Fibroblast of the conjunctiva (primary cell): Measurements from ENCODE around the gene SHROOM4.

Experiments
- DNase-seq: peaks from one replicate; pipeline ENCODE4 v3.0.0-alpha.2; 2010; ENCODE audit warnings: low read depth

Gene SHROOM4

GRCh38 chrX:50780144-50780543, 33.9 kb downstream of the SHROOM4 start:
- no peak for DNase-seq

DNA sequence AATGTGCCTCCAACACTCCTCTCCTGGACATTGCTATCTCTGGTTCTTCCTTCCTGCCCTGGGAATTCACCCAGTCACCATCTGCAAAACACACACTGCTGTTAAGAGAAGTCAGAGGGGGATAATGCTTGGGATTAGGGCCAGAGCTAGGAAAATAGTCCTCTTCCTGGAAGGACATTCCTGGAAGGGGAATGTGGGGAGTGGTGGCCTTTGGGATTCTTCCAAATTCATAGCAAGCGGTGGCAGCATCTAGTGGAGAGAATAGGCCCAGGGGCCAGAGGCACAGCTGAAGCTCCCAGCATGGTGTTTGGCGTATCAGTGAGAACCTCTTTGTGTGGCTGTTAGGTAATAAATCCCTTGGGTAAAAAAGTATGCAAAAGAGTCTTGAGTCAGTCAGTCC, 34.3 kb downstream of the SHROOM4 start:
- DNase-seq = no peak

DNA sequence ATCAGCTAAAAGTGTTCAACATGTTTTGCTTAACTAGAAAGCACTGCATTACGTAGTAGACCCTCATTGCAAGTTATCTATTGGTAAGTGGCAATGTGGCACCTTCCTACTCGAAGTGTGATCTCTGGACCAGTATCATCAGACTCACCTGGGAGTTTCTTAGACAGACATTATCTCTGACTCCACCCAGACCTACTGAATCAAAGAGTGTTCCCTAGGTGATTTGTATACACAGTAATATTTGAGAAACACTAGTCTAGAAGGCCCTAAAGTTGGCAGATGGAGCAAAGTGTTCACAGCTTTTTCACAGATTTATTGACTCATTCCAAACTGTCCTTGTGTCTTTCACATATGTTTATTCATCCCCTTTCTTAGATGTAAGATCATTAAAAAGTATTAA, 35.7 kb downstream of the SHROOM4 start:
- no peak for DNase-seq

- no peak for DNase-seq
Observed at GRCh38 chrX:50776248-50776647, 37.7 kb downstream of the SHROOM4 start.

GRCh38 chrX:50771382-50771781, 42.6 kb downstream of the SHROOM4 start:
- DNase-seq = no peak

DNA sequence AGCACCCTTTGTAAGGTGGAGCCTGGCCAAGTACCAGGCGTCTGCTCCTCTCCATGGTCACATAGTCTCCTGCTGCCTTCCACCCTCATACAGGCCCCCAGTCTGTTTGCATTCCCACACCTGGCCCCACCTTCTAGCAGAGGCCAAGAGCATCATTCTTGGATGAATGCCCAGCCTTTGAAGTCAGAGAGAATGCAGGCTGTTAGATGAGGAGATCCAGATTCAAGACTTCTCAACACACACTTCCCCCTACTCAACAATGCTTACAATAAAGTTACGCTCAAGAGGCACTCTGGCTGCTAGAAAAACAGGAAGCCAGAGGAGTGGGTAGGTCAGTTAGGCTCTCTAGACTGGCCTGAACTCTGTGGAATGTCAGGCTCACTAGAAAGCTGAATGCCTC, 43.3 kb downstream of the SHROOM4 start:
- no peak for DNase-seq

- DNase-seq = no peak
Observed at GRCh38 chrX:50769389-50770063, 44.5 kb downstream of the SHROOM4 start.

GRCh38 chrX:50768801-50769200, 45.2 kb downstream of the SHROOM4 start:
- DNase-seq = no peak

DNA sequence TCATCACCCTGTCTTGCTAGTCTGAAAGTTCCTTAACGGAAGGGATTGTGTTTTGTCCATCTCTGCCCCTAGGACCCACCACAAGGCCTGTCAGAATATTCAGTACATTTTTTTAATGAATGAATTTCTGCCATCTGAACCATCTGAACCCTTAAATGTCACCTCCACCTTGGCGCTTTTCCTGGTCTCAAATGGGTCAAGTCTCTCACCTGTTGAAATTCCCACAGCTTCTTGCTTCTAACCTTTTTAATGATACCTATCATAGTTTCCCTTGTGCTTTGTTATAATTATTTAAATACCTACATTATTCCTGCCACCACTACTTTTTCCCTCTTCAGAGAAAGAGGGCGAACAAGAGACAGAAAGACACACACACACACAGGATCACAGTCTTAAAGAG, 48.0 kb downstream of the SHROOM4 start:
- DNase-seq = no peak

GRCh38 chrX:50762578-50762977, 51.4 kb downstream of the SHROOM4 start:
- no peak for DNase-seq

DNA sequence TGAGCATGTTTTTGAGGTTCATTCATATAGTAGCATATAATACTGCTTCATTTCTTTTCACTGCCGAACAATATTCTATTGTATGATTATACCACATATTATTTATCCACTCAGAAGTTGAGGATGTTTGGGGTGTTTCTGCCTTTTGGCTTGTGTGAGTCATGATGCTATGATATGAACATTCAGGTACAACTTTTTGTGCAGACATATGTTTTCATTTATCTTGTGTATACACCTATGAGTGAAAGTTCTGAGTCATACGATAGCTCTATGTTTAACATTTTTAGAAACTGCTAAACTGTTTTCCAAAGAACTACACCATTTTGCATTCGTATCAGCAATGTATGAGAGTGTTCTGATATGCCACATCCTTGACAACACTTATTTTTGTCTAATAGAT, 57.7 kb downstream of the SHROOM4 start:
- no peak for DNase-seq

- no peak for DNase-seq
Observed at GRCh38 chrX:50751091-50751490, 62.9 kb downstream of the SHROOM4 start.

GRCh38 chrX:50747471-50747900, 66.5 kb downstream of the SHROOM4 start:
- DNase-seq = no peak

- DNase-seq = no peak
Observed at GRCh38 chrX:50736656-50737055, 77.3 kb downstream of the SHROOM4 start.

DNA sequence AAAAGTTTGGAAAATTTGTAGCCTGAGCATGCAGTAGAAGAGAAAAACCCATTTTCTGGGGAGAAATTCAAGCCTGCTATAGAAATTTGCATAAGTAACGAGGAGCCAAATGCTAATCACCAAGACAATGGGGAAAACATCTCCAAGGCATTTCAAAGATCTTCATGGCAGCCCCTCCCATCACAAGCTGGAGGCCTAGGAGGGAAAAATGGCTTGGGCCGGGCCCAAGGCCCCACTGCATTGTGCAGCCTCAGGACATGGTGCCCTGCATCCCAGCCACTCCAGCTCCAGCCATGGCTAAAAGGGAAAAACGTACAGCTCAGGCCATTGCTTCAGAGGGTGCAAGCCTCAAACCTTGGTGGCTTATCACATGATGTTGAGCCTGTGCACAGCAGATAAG, 87.7 kb downstream of the SHROOM4 start:
- DNase-seq = no peak

DNA sequence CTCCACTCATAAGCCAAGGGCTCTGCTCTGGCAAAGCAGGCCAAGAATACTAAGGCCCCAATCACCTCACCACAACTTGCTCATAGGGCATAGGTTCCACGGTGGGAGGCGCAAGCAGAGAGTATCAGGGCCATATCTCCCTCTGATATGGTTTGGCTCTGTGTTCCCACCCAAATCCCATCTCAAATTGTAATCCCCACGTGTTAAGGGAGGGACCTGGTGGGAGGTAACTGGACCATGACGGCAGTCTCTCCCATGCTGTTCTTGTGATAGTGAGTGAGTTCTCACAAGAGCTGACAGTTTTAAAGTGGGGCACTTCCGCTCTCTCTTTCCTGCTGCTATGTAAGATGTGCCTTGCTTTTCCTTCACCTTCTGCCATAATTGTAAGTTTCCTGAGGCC, 88.7 kb downstream of the SHROOM4 start:
- no peak for DNase-seq

DNA sequence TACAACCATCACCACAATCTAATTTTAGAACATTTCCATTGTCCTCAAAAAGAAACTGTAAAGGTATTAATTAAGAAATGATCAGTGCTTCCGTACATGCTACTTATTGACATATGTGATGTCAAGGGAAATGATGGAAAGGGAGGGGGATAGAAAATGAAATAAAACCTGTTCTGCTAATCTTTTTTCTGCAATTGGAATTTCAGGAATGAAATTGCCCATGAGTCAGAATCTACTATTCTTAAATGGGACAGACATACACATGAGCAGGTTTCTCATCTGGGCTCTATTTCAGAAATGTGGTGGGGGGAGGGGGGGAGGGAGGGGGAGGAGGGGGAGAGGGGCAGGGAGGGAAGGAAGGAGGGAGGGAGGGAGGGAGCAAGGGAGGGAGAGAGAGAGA, 91.0 kb downstream of the SHROOM4 start:
- DNase-seq = no peak

DNA sequence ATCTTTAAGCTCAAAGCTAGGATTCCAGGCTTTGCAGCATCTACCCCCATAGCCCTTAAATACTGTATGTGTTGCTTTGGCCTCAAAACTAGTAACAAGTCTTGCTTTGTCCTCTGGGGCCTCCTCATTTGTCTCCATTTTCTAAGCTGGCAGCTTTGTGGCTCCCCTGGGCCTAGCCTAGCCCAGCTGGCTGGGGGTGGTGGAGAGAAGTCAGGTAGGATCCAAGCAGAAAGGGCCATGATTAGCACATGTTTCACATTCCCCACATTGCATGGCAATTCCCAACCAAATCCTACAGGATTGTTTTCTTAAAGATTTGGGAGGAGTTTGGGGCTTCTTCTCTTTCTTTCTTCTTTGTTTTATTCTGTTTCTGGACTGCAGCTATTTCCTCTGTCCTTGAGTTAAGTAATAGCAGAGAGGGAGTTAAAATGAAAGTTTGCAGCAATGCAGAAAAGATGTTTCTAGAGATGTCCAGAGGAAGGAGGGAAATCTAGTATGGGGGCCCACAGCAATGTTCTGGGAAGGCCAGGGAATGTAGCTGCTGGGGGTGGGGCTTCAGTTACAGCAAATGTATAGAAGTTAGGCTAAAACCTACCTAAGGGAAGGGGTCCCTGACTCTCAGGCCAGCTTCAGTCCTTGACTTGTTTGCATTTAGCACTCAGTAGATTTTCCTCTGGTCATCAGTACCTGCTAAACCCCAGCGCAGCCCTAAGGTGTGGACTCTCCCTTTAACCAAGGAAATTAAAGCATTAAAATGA, 92.1 kb downstream of the SHROOM4 start:
- DNase-seq = no peak

GRCh38 chrX:50719614-50720013, 94.4 kb downstream of the SHROOM4 start:
- DNase-seq = no peak

GRCh38 chrX:50718776-50719175, 95.2 kb downstream of the SHROOM4 start:
- DNase-seq = no peak

DNA sequence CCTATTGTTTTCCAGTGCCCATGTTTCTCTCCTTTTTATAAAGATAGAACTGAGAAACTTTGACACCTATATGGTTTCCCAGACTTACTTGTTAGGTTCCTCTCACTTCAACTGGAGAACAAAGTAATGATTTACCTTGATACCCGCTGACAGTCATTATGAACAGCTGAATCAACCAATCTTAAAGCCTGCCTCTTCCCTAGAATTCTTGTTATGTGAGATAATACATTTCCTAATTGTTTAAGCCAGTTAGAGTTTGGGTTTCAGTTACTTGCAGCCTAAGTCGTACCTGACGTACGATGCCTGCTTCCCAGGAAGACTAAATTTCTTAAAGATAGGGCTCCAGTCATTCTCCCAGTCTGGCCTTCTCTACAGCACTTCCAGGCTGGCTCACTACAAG, 97.3 kb downstream of the SHROOM4 start:
- no peak for DNase-seq

DNA sequence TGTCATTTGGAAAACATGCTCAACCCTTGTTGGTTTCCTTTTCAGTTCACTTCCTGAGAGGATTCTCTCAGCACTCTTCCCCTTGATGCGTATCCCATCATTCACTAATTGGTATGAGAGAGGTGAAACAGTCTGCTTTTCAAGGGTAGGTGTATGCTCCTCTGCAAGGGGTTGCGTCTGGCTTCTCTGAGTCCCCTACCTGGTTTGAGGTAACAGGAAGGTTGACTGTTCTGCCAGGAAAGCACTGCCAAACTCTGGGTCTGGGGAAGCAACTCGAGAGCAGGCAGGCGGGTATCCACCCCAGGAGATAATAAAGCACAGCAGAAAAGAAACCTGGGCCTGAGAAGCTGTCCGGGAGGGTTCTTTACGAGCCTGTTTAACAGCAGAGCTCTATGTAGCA, 101.2 kb downstream of the SHROOM4 start:
- DNase-seq = no peak

GRCh38 chrX:50711907-50712306, 102.1 kb downstream of the SHROOM4 start:
- no peak for DNase-seq
